Subcutaneous abdominal adipose tissue (tissue), 5 donors: ENCODE results near the gene KLHL22.

Source experiments
- H3K27ac ChIP-seq: one replicate; pipeline ENCODE4 v1.7.0; 2013; ENCODE audit warnings: low read depth, mild to moderate bottlenecking, inconsistent platforms, low read length, moderate library complexity
- H3K27me3 ChIP-seq, 5 donors: one replicate each; pipeline ENCODE4 v1.7.0; 2013; ENCODE audit warnings: low read length in 5 of 5, inconsistent platforms in 1 of 5; ENCODE audit not compliant: control insufficient read depth in 5 of 5, insufficient read depth in 4 of 5
- H3K36me3 ChIP-seq, 5 donors: one replicate each; pipeline ENCODE4 v1.7.0; 2013; ENCODE audit warnings: low read length in 5 of 5; ENCODE audit not compliant: control insufficient read depth in 5 of 5, insufficient read depth in 5 of 5
- H3K4me1 ChIP-seq, 5 donors: one replicate each; pipeline ENCODE4 v1.7.0; 2013; ENCODE audit warnings: low read length in 5 of 5, mild to moderate bottlenecking in 3 of 5, moderate library complexity in 1 of 5; ENCODE audit not compliant: control insufficient read depth in 5 of 5, insufficient read depth in 5 of 5
- H3K4me3 ChIP-seq, 5 donors: one replicate each; pipeline ENCODE4 v1.7.0; 2013; ENCODE audit warnings: low read length in 5 of 5, low read depth in 1 of 5
- H3K9ac ChIP-seq, 5 donors: one replicate each; pipeline ENCODE4 v1.7.0; 2013; ENCODE audit warnings: low read length in 5 of 5, mild to moderate bottlenecking in 4 of 5, moderate library complexity in 3 of 5
- H3K9me3 ChIP-seq, 5 donors: one replicate each; pipeline ENCODE4 v1.7.0; 2013; ENCODE audit warnings: low read length in 5 of 5; ENCODE audit not compliant: control insufficient read depth in 5 of 5
- donor health status: healthy.
- donor health status: healthy.
- donor health status: healthy.
- donor health status: healthy.
- donor health status: healthy.

Gene KLHL22

GRCh38 chr22:20440637-20441591 is 54.7 kb downstream of the KLHL22 start:
- H3K27ac ChIP-seq = no peak overlapping the region
- no peak overlapping the region for H3K4me3 ChIP-seq
- peak overlapping the region in 1 of 5 donors; percentile 8 for H3K9ac ChIP-seq
- H3K4me1 ChIP-seq = peaks cover 0 to 44% (median 33%) of the 10 kb centered on the region in 5 donors
- peaks cover 0 to 6% (median under 1%) of the 10 kb centered on the region in 5 donors for H3K27me3 ChIP-seq
- peaks cover 0 to 52% (median 30%) of the 10 kb centered on the region in 5 donors for H3K36me3 ChIP-seq
- no peaks in the 10 kb centered on the region for H3K9me3 ChIP-seq

GRCh38 chr22:20439928-20440575 is 55.5 kb downstream of the KLHL22 start:
- H3K9ac ChIP-seq = no peak overlapping the region
- no peaks in the 10 kb centered on the region for H3K9me3 ChIP-seq
- H3K27ac ChIP-seq = no peak overlapping the region
- no peak overlapping the region for H3K4me3 ChIP-seq
- H3K27me3 ChIP-seq = peaks cover 0 to 10% (median 2%) of the 10 kb centered on the region in 5 donors
- peaks cover 0 to 44% (median 24%) of the 10 kb centered on the region in 5 donors for H3K36me3 ChIP-seq
- H3K4me1 ChIP-seq = peaks cover 0 to 52% (median 40%) of the 10 kb centered on the region in 5 donors

- peaks cover 0 to 10% (median 2%) of the 10 kb centered on the region in 5 donors for H3K27me3 ChIP-seq
- no peak overlapping the region for H3K4me3 ChIP-seq
- H3K9ac ChIP-seq = no peak overlapping the region
- peaks cover 0 to 53% (median 40%) of the 10 kb centered on the region in 5 donors for H3K4me1 ChIP-seq
- H3K9me3 ChIP-seq = no peaks in the 10 kb centered on the region
- H3K27ac ChIP-seq = no peak overlapping the region
- H3K36me3 ChIP-seq = peaks cover 0 to 39% (median 19%) of the 10 kb centered on the region in 5 donors
Observed at GRCh38 chr22:20439556-20439927, 56.1 kb downstream of the KLHL22 start.

GRCh38 chr22:20438678-20439492 is 56.7 kb downstream of the KLHL22 start:
- peaks cover 0 to 53% (median 40%) of the 10 kb centered on the region in 5 donors for H3K4me1 ChIP-seq
- H3K9me3 ChIP-seq = no peaks in the 10 kb centered on the region
- no peak overlapping the region for H3K27ac ChIP-seq
- H3K27me3 ChIP-seq = peaks cover 0 to 10% (median 2%) of the 10 kb centered on the region in 5 donors
- peak overlapping the region in 4 of 5 donors; percentile 56 to 78 (median 66) for H3K4me3 ChIP-seq
- peak overlapping the region in 1 of 5 donors; percentile 82 for H3K9ac ChIP-seq
- H3K36me3 ChIP-seq = peaks cover 0 to 32% (median 13%) of the 10 kb centered on the region in 5 donors

- no peaks in the 10 kb centered on the region for H3K9me3 ChIP-seq
- peaks cover 0 to 53% (median 40%) of the 10 kb centered on the region in 5 donors for H3K4me1 ChIP-seq
- peak overlapping the region in 3 of 5 donors; percentile 23 to 82 (median 73) for H3K9ac ChIP-seq
- H3K4me3 ChIP-seq = peak overlapping the region; percentile 56 to 78 (median 67)
- no peak overlapping the region for H3K27ac ChIP-seq
- H3K27me3 ChIP-seq = peaks cover 0 to 10% (median 2%) of the 10 kb centered on the region in 5 donors
- peaks cover 0 to 29% (median 12%) of the 10 kb centered on the region in 5 donors for H3K36me3 ChIP-seq
Observed at GRCh38 chr22:20438427-20438677, 57.2 kb downstream of the KLHL22 start.

- Histone ChIP-seq H3K27me3 (peaks cover 0 to 10% (median 2%) of the 10 kb centered on the region in 5 donors), H3K4me3 (peak within 1 kb of the TSS; percentile 67 to 78 (median 68))
Observed at GRCh38 chr22:20437613-20438426, 57.8 kb downstream of the KLHL22 start, which contains the start of gene SCARF2. SCARF2 (minus strand) TSS chr22:20437825; CDS start chr22:20437754, 71 bp downstream.

GRCh38 chr22:20436768-20437612 is 58.6 kb downstream of the KLHL22 start:
- peaks cover 0 to 49% (median 37%) of the 10 kb centered on the region in 5 donors for H3K4me1 ChIP-seq
- no peaks in the 10 kb centered on the region for H3K9me3 ChIP-seq
- peak overlapping the region in 3 of 5 donors; percentile 31 to 84 (median 78) for H3K9ac ChIP-seq
- peaks cover 0 to 13% (median 2%) of the 10 kb centered on the region in 5 donors for H3K27me3 ChIP-seq
- H3K4me3 ChIP-seq = peak overlapping the region; percentile 59 to 78 (median 68)
- H3K27ac ChIP-seq = no peak overlapping the region
- peaks cover 0 to 15% (median 3%) of the 10 kb centered on the region in 5 donors for H3K36me3 ChIP-seq

More at GRCh38 chr22:20437613-20438426, 57.8 kb downstream of the KLHL22 start, which contains the start of gene SCARF2:
- peaks cover 0 to 53% (median 40%) of the 10 kb centered on the region in 5 donors for H3K4me1 ChIP-seq
- H3K9ac ChIP-seq = peak within 1 kb of the TSS in 3 of 5 donors; percentile 31 to 84 (median 82)
- no peak within 1 kb of the TSS for H3K27ac ChIP-seq
- H3K36me3 ChIP-seq = peaks cover 0 to 24% (median 9%) of the 10 kb centered on the region in 5 donors
- no peaks in the 10 kb centered on the region for H3K9me3 ChIP-seq

- H3K9ac ChIP-seq = peak overlapping the region in 3 of 5 donors; percentile 31 to 84 (median 78)
- peaks cover 0 to 14% (median 2%) of the 10 kb centered on the region in 5 donors for H3K27me3 ChIP-seq
- peaks cover 0 to 11% (median 0%) of the 10 kb centered on the region in 5 donors for H3K36me3 ChIP-seq
- H3K27ac ChIP-seq = no peak overlapping the region
- peak overlapping the region in 4 of 5 donors; percentile 59 to 78 (median 68) for H3K4me3 ChIP-seq
- no peaks in the 10 kb centered on the region for H3K9me3 ChIP-seq
- peaks cover 0 to 43% (median 33%) of the 10 kb centered on the region in 5 donors for H3K4me1 ChIP-seq
Observed at GRCh38 chr22:20436307-20436767, 59.3 kb downstream of the KLHL22 start.
